GM18498 (cell line): ENCODE results near the gene USP31.

Experiments used
- ATAC-seq: cut with Tn5 transposase; IDR thresholded peaks from one replicate; pipeline ENCODE4 v1.9.1; 2021; ENCODE audit warnings: mild to moderate bottlenecking, moderate library complexity; ENCODE audit not compliant: unreplicated experiment

The USP31 gene

GRCh38 chr16:23025692-23026307, 123.5 kb downstream of the USP31 start:
- no peak for ATAC-seq

- no peak for ATAC-seq
Observed at GRCh38 chr16:23024044-23024443, 125.2 kb downstream of the USP31 start.

- no peak for ATAC-seq
Observed at GRCh38 chr16:23020084-23020483, 129.2 kb downstream of the USP31 start.

GRCh38 chr16:23016368-23016767, 132.9 kb downstream of the USP31 start:
- no peak for ATAC-seq

GRCh38 chr16:23015580-23015979, 133.7 kb downstream of the USP31 start:
- ATAC-seq, result no peak

- no peak for ATAC-seq
Observed at GRCh38 chr16:23014592-23014991, 134.7 kb downstream of the USP31 start.
